HG03571 (cell line): ENCODE results near the gene SF3B2.
"Not testable (repeated sequence)": the region's sequence is repeated elsewhere in the genome, so short reads cannot be mapped to it uniquely, and the experiment has no call there.

Experiments
- ATAC-seq: cut with Tn5 transposase; IDR thresholded peaks from one replicate; pipeline ENCODE4 v1.9.1; 2021; ENCODE audit not compliant: unreplicated experiment

Gene SF3B2

DNA sequence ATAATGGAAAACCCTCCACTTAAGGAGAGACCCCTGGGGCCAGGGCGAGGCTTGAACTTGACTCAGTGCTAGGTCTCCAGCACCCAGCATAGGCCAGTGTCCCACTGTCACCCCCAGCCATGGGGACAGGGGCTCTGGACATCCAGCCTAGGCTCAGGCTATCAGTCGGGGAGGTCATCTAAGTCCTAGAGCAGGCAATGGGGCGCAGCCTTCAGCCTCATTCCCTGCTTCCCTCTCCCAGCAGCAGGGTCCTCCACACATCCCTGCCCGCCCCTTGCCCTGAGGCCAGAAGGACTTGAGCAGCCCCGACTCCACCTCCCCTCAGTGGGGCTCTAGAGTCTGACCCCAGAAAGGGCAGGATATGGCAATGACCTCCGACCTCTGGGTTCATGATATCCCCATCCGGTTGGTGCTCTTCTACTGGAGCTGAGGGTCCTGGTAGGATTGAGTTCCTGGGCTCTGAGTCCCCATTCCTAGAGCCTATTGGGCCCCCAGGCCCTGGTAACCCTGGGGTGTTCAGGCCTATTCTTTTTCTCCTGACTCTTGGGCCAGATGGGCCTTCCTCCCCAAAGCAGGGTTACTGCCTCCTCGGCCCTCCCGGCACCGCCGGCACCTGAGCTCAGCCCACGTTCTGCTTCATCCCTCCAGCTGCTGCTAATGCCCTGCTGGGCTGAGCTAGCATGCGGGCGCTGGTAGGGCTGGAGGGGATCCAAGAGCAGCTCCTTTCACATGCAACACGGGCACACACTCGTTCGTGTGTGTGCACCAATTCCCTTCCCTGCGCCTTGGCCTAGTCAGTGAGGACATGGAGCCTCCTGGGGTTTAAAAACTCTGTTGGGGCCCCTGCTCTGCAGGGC lies 36.0 kb upstream of the SF3B2 start:
- no peak for ATAC-seq

DNA sequence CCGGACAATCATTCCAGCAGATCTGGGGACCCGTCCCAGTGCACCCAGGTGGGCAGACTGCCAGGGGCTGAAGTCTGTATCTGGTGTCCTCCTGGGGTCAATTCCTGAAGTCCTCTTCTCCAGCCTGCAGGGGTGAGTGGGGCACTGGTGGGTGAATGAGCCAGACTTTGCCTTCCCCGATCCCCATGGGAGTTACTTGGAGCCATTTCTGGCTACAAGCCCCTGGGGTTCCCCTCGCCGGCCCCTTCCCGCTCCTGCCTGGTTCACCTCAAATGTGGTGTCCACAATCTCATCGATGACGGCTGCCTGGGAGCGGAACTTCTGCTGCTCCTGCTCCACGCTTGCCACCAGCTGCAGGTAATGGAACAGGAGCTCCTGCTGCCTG lies 35.4 kb upstream of the SF3B2 start:
- ATAC-seq: no peak

DNA sequence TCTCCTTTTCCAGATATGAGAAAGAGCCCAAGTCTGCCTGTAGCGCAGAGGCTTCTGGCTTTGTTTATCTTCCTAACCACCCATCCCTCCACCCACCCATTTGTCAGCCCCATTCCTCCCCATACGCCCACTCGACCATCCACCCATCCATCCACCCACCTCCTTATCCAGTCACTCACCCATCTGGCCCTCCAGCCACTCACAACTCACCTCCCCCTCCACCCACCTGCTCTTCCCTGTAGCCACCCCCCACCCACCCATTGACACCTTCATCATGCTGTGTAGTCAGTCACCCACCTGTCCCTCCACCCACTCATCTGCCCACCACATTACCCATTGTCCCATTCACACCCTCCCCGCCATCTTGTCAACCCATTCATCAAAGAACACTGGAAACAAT lies 34.8 kb upstream of the SF3B2 start:
- ATAC-seq: no peak

DNA sequence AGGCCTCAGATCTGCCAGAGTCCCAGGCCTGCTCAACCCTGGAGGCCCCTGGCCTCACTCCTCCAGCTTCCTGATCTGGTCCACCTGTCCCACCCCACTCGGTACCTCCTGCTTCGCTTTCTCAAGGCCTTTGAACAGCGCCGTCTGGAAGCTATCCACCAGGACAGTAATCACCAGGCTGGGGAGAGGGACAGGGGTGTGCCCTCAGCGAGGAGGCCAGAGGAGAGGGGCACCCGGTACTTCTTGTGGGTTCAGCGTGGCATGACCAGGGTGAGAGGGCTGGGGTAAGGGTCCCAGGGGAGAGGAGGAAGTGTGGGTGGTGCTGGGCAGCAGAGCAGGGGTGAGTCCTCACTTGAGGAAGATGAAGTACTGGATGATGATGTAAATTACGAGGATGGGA lies 32.0 kb upstream of the SF3B2 start:
- ATAC-seq: no peak

DNA sequence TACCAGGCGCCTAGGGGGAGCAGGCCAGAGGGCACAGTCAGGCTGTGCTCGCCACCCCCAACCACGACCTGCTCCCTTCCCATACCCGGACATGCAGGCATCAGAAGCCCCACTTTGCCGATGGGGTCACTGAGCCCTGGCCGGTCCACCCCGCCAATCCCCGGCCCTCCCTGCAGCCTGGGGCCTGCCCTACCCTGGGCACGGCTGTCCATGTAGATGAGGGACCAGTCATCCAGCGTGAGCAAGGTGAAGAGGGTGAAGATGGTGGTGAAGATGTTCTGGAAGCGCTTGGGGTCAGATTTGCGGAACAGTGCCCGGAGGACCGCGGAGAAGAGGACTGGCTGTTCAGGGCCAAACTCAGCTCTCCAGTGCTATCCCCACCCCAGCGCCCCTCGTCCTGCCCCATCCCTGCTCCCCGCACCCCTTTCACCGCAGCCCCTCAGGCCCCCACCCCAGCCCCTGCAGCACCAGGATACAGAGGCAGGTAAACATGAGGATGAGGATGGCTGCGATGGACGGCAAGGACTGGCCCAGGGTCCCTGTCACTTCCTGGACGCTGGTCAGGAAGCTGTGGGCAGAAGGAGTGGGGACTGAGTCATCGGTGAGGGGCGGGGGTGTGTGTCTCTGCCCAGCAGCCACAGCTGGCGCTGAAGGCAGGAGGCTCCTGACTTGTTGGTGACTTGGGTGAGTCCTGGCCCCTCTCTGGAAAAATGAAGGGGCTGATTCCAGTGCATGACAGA lies 31.4 kb upstream of the SF3B2 start:
- no peak for ATAC-seq

DNA sequence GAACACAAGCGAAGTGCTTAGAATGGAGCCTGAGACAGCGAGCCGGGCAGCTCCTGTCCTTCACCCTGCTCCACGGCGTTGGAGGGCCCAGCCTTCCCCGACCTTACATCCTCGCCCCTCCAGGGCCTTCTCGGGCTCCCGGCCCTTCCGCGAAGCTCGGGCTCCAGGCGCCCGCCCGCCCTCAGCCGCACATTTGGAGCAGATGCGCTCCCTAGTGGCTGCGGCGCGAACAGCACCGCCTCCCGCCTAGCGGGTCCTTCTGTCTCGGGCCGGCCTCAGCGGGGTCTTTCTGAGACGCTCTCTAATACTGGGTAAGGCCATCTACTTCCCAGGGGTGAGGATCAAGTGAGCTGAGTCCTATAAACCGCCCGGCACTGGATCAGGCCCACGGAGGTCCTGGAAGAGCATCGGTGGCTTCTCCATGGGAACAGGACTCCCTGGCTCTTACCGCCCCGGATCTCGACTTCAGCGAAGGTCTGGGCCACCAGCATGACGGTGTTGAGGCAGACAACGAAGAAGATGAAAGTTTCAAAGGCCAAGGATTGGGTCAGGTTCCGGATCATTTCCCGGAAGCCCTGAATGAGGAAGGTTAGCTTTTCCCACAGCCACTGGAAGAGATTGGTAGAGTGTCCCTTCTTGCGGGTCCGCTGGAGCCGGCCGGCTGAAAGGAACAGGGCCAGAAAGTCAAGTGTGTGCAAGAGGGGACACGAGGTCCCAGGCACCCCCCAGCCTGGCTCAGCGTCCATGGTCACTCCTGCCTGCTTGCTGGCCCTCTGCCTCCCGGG lies 29.6 kb upstream of the SF3B2 start:
- ATAC-seq: no peak

DNA sequence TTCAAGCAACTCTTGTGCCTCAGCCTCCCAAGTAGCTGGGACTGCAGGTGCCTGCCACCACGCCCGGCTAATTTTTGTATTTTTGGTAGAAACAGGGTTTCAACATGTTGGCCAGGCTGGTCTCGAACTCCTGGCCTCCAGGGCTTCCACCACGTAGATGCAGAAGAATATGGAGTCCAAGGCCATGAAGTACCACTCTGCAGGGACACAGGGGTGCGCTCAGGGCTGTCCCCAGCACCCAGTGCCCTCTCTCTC lies 29.1 kb upstream of the SF3B2 start:
- not testable (repeated sequence) for ATAC-seq

DNA sequence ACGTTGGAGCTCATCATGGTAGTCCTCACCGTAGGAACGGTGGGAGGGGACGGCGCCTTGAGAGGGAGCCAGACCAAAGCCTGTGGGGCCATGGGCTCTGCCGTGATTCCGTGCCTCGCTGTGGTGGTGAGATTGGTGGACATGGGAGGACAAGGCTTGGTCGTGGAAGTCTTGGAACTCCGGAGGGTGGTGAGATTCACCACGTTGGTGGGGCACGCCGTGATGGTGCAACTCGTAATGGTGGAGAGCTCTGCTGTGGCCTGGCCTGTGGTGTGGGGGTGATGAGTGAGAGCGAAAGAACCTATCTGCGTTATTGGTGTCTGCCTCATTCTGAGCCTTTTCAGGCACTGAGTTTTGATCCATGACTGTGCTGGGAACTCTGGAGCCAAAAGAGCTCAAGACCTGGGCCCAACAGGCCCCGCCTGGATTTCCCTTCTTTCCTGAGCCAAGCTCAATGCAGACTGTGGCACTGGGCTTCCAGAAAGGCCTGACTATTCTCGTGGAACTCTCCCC lies 26.1 kb upstream of the SF3B2 start, which contains the start of gene CATSPER1:
Gene CATSPER1 (minus strand): TSS at position 463 of the 513 bp plus-strand sequence. CDS start 100 bp downstream, at position 363.
- no peak for ATAC-seq

DNA sequence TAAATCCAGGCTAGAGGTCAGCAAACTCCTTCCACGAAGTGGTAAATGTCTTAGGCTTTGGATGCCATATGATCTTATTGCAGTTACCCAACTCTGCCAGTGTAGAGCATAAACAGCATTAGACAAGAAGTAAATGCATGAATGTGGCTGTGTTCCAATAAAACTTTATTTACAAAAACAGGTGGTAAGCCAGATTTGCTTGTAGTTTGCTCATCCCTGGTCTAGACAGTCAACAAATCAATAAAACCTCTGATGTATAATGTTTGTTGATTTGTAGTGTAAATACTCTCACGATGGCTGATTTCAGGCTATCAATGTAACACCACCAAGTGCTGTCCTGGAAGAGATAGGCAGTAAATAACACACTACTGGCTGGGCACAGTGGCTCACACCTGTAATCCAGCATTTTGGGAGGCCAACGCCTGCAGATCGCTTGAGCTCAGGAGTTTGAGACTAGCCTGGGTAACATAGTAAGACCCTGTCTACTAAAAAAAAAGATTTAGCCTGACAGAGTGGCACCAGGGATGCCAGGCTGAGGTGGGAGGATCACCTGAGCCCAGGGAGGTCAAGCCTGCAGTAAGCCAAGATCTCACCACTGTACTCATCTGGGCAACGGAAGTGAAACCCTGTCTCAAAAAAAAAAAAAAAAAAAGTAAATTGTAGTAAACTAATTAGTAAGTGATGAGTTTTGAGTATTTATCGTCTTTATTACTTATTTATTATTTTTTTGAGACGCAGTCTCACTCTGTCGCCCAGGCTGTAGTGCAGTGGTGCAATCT lies 19.0 kb upstream of the SF3B2 start:
- no peak for ATAC-seq

DNA sequence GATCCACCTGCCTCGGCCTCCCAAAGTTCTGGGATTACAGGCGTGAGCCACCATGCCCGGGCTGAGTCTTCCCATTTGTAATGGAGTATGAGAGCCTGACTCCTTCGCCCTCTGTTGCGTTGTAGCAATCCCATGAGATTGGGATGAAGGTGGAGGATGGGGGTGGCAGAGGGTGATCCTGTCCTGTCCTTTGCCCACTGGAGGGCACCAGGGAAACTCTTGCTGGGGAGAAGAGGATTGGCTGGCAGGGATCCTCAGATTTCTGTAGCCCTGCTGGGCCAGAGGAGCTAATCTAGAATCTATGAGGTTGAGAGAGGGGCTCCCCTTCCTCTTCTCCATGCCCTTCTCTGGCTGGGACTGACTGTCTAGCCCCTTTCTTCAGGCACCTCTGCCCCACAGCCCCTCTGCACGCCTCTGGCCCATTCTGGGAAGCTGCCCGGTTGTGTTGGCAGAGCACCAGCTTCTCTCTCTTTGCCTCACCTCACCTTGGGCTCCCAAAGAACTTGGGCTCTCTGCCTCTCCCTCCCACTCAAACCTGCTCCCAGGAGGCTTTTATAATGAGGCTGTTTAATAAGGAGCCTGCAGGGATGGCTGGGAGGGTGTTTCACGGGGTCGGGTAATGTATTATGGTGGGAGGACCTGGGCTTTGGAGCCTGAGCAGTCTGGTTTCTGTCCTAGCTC lies 16.4 kb upstream of the SF3B2 start:
- no peak for ATAC-seq

DNA sequence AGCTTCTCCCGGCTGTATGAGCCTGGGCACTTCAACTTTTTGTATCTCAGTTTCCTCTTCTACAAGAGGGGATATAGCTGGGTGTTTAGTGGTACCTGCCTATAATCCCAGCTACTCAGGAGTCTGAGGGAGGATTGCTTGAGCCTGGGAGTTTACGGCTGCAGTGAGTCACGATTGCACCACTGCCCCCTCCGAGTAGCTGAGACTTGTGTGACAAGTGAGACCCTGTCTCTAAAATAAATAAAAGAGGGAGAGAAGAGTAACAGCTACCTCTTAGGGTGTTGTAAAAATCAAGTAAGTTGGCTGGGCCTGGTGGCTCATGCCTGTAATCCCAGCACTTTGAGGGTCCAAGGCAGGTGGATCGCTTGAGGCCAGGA lies 15.8 kb upstream of the SF3B2 start:
- ATAC-seq: no peak

DNA sequence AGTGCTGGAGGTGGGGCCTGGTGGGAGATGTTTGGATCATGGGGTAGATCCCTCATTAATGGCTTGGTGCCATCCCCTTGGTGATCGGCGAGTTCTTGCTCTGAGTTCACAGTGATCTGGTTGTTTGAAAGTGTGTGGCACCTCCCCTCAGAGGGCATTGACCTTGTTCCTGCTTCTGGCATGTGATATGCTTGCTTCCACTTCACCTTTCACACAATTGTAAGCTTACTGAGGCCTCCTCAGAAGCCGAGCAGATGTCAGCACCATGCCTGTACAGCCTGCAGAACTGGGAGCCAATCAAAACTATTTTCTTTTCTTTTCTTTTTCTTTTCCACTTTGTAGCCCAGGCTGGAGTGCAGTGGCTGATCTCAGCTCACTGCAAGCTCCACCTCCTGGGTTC lies 14.8 kb upstream of the SF3B2 start:
- ATAC-seq: no peak

DNA sequence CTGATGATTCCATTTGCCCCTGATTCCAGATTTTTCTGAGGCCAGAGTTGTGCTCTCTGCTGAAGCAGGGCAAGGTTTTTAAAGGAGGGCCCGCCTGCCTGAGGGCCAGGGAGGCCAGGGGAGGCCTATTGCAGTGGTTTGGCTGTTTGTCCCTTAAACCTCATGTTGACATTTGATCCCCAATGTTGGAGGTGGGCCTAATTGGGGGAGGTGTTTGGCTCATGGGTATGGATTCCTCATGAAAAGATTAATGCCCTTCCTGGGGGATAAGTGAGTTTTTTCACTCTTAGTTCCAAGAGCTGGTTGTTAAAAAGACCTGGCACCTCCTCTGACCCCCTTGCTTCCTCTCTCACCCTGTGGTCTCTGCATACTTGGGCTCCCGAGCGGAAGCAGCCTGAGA lies 12.4 kb upstream of the SF3B2 start:
- ATAC-seq: no peak

DNA sequence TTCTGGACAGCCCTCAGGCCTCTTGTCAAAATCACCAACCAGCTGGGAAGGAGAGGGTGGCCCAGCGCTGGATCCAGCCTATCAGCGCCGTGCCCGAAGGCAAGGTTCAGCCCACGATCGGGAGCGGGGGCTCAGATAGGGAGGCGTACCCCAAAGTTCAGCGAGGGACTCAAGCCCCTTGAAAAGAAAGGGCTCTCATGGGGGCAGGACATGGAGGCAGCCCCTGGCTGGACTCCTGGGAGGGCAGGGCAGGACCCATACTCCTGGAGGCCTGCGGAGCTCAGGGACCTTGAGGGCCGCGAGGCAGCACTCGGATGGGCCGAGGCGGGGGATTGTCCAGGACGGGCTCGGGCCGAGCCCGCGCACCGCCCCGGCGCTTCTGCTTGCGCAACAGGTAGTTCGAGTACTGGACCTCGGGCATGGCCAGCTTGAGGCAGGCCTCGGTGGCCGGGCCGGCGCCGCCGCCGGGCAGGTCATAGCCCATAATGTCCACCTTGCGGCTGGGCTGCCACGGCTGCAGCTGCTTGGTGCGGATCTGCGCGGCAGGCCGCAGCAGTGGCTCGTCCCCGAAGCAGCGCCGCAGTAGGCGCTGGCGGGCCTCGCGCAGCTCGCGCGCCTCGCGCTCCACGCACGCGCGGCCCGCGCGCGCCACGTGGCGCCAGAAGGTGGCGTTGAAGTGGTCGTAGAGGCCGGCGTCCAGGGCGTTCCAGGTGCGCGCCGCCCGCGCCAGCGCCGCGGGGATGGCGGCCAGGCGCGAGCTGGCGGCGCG lies 9.8 kb upstream of the SF3B2 start:
- no peak for ATAC-seq

DNA sequence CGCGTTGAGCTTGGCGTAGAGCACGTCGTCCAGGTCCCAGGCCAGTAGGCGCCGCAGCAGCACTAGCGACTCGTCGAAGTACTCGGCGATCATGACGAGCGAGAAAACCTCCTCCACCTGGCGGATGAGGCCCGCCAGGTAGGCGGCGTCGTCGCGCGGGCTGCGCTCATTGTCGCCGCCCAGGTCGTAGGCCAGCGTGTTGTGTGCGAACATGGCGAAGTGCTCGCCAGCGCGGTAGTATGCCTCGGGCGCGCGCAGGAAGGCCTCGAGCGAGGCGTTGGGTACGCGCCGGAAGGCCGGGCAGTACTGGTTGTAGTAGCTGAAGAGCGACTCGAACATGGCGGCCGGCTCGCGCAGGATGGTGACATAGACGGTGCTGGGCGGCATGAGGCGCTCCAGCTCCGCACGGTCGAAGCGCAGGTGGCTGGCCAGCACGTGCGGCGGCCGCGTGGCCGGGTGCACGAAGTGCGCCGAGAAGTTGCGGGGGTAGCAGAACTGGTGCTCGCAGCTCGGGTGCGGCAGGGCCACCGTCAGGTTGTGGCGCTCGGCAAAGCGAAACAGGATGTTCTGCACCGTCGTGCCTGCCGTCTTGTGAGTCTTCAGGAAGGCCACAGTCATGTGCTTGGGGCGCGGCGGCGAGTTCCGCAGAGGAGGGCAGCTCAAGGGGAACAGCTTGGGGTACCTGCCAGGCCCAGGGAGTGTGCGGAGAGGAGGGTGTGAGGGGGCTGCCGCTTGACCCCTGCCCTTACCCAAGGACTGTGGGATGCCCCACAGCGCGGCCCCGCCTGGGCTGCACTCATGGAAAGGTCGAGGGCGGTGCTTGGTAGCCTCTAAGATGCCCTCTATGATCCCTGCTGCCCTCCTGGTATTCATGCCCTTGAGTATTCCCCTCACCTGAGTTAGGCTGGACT lies 8.9 kb upstream of the SF3B2 start:
- ATAC-seq: no peak

DNA sequence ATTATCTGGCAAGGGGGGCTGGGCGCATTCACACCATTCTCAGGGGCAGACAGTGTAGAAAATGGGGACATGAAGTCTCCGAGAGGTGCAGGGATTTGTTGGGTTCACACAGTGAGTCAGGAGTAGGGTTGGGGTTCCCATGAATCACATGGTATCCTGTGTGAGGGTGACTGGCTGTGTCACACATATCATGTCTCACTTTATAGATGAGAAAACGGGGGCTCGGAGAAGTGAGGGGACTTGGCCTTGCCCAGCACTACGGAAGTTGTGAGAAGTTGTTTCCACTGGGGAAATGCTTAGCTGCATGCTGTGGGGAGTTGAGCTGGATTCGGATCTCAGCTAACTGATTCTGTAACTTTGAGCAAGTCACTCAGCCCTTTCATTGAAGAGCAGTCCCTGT lies 7.4 kb upstream of the SF3B2 start:
- no peak for ATAC-seq

DNA sequence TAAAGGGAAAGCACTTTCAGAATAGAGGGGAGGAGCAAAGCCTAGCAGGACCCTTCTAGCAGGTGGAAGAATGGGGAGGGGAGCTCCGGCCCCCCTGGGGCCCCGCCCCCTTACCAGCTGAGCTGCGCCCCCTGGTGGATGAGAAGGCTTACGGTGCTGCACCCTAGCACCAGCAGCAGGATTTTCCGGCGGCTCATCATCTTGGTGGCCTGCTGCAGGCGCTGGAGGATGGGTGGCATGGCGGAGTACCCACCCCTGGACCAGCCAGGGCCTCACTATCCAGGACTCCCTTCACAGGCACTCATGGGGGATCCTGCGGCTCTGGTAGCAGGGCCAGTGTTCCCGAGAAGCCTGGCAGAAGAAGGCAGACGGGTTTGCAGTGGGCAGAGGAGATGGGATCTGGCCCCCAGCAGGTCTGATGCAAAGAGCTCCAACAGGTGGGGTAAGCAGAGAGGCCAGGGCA lies 7.0 kb upstream of the SF3B2 start:
- no peak for ATAC-seq

DNA sequence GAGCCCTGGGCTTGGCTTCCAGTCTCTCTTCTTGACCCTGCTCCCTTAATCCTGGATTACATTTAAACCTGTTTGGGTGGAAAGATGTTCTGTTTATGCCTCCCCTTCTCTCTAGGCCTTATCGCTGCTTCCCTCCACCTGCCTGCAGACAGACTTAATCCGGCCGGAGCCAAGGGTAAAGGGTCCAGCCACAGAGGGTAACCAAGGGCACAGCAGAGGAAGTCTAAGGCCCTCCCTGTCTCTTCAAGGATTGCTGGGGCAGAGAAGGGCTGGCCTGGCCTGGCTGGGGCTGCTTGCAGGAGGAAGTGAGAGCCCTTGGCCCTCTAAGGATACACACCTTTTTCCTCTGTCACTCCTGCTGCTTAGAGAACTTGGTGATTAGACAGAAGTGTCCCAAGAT lies 5.3 kb upstream of the SF3B2 start:
- no peak for ATAC-seq
